Astrocyte of the spinal cord (primary cell): Measurements from ENCODE around the gene PTPRN.

ENCODE experiments used
- DNase-seq: peaks from one replicate; pipeline ENCODE4 v3.0.0; 2011; ENCODE audit warnings: low read depth, low spot score
- H3K4me3 ChIP-seq: 2 replicates; pipeline ENCODE4 v1.5.1; 2011; ENCODE audit warnings: low read depth, mild to moderate bottlenecking, low read length, moderate library complexity
- CTCF ChIP-seq: IDR thresholded peaks from 2 replicates; pipeline ENCODE4 v1.5.1; 2012; ENCODE audit warnings: low read depth, mild to moderate bottlenecking, low read length, inconsistent platforms
- in situ Hi-C: cut with HindIII; loops from 2 replicates; pipeline ENCODE4 v1.10.0; 2017; ENCODE audit warnings: low sequenced_read_pairs

Gene PTPRN

GRCh38 chr2:219293736-219294231 lies 15.4 kb downstream of the PTPRN start:
- H3K4me3 ChIP-seq: no peak overlapping the region
- TF ChIP-seq CTCF: no peak
- in situ Hi-C loops: no loop called here
- no peak for DNase-seq

- no peak for TF ChIP-seq CTCF
- H3K4me3 ChIP-seq: no peak overlapping the region
- no peak for DNase-seq
- in situ Hi-C loops: no loop called here
Observed at GRCh38 chr2:219292616-219293015, 16.6 kb downstream of the PTPRN start.

GRCh38 chr2:219291910-219292490 lies 17.2 kb downstream of the PTPRN start:
- no peak for DNase-seq
- TF ChIP-seq CTCF: no peak

GRCh38 chr2:219291394-219291793 lies 17.8 kb downstream of the PTPRN start:
- H3K4me3 ChIP-seq: no peak overlapping the region
- in situ Hi-C loops: no loop called here
- DNase-seq: no peak
- no peak for TF ChIP-seq CTCF

More at GRCh38 chr2:219291910-219292490, 17.2 kb downstream of the PTPRN start:
- in situ Hi-C loops: no loop called here
- H3K4me3 ChIP-seq: no peak overlapping the region

- in situ Hi-C loops: no loop called here
- no peak overlapping the region for H3K4me3 ChIP-seq
- TF ChIP-seq CTCF: no peak
- no peak for DNase-seq
Observed at GRCh38 chr2:219290381-219291171, 18.6 kb downstream of the PTPRN start.

- in situ Hi-C loops: no loop called here
- DNase-seq: peak; percentile 90
- H3K4me3 ChIP-seq: no peak overlapping the region
- no peak for TF ChIP-seq CTCF
Observed at GRCh38 chr2:219289537-219290361, 19.5 kb downstream of the PTPRN start.
